Measurements from ENCODE around the gene SSTR3. TPM values are rescaled to one million over a fixed set of nuclear protein-coding genes. Genes with fewer than 3 reads are reported as not detected.

Gene SSTR3
- polyA plus RNA-seq, 1 donor from 2014 or later, result not detected

GRCh38 chr22:37182949-37183245 lies 29.4 kb downstream of the SSTR3 start:
- no peak for TF ChIP-seq MXI1 (conservative IDR thresholded peaks at IDR 0.05; ENCODE audit: poor library complexity, severe bottlenecking)
- no peak for TF ChIP-seq POLR2AphosphoS5 (IDR thresholded peaks at IDR 0.05)
- no peak for TF ChIP-seq TAF1 (IDR thresholded peaks at IDR 0.05; ENCODE audit: low read depth)
- TF ChIP-seq CTCF (IDR thresholded peaks at IDR 0.05; ENCODE audit: poor library complexity, severe bottlenecking), result no peak
- TF ChIP-seq SMC3 (conservative IDR thresholded peaks at IDR 0.05; ENCODE audit: poor library complexity), result no peak
- no peak for TF ChIP-seq RAD21 (conservative IDR thresholded peaks at IDR 0.05)
- TF ChIP-seq REST (IDR thresholded peaks at IDR 0.05; ENCODE audit: borderline replicate concordance), result no peak
- no peak for TF ChIP-seq EZH2 (IDR thresholded peaks at IDR 0.05; ENCODE audit: borderline replicate concordance, insufficient read depth, low read length, poor library complexity, severe bottlenecking)
- TF ChIP-seq EP300 (conservative IDR thresholded peaks at IDR 0.05; ENCODE audit: poor library complexity, severe bottlenecking), result no peak
- no peak overlapping the region for H3K4me2 ChIP-seq (ENCODE audit: low read length)
- no peak overlapping the region for H3K4me3 ChIP-seq (ENCODE audit: low read length)
- no peaks in the 10 kb centered on the region for H3K27me3 ChIP-seq (ENCODE audit: insufficient read depth, low read depth, low read length)
- no peaks in the 10 kb centered on the region for H3K9me3 ChIP-seq (ENCODE audit: low read length)
- H3F3A ChIP-seq (ENCODE audit: insufficient read depth, low read length, poor library complexity, severe bottlenecking), result no peaks in the 10 kb centered on the region
- no peaks in the 10 kb centered on the region for H3K9me2 ChIP-seq (ENCODE audit: insufficient read depth, low read length)
- H4K20me1 ChIP-seq (ENCODE audit: insufficient read depth), result no peaks in the 10 kb centered on the region
- H3K9ac ChIP-seq (ENCODE audit: low read length), result no peak overlapping the region
- H3K27ac ChIP-seq (ENCODE audit: low read length), result no peak overlapping the region
- H3K36me3 ChIP-seq (ENCODE audit: insufficient read depth, low read length), result no peaks in the 10 kb centered on the region
- no peak overlapping the region for H2AFZ ChIP-seq (ENCODE audit: low read depth, low read length)
- H3K79me2 ChIP-seq (replicated peaks; ENCODE audit: insufficient read depth, low read length), result no peaks in the 10 kb centered on the region

- Histone ChIP-seq H3K9me2 (ENCODE audit: insufficient read depth, low read length) (no peaks in the 10 kb centered on the region), H3K36me3 (ENCODE audit: insufficient read depth, low read length) (no peaks in the 10 kb centered on the region), H3F3A (ENCODE audit: insufficient read depth, low read length, poor library complexity, severe bottlenecking) (no peaks in the 10 kb centered on the region), H3K9me3 (ENCODE audit: low read length) (no peaks in the 10 kb centered on the region), H3K27me3 (ENCODE audit: insufficient read depth, low read depth, low read length) (no peaks in the 10 kb centered on the region), H3K9ac (ENCODE audit: low read length) (no peak overlapping the region), H2AFZ (ENCODE audit: low read depth, low read length) (no peak overlapping the region), H3K27ac (ENCODE audit: low read length) (no peak overlapping the region), H3K79me2 (replicated peaks; ENCODE audit: insufficient read depth, low read length) (no peaks in the 10 kb centered on the region), H3K4me3 (ENCODE audit: low read length) (no peak overlapping the region), H4K20me1 (ENCODE audit: insufficient read depth) (no peaks in the 10 kb centered on the region), H3K4me2 (ENCODE audit: low read length) (no peak overlapping the region)
- no peak for TF ChIP-seq MXI1 (conservative IDR thresholded peaks at IDR 0.05; ENCODE audit: poor library complexity, severe bottlenecking)
- no peak for TF ChIP-seq POLR2AphosphoS5 (IDR thresholded peaks at IDR 0.05)
- TF ChIP-seq CTCF (IDR thresholded peaks at IDR 0.05; ENCODE audit: poor library complexity, severe bottlenecking), result no peak
- no peak for TF ChIP-seq SMC3 (conservative IDR thresholded peaks at IDR 0.05; ENCODE audit: poor library complexity)
- no peak for TF ChIP-seq EZH2 (IDR thresholded peaks at IDR 0.05; ENCODE audit: borderline replicate concordance, insufficient read depth, low read length, poor library complexity, severe bottlenecking)
- TF ChIP-seq EP300 (conservative IDR thresholded peaks at IDR 0.05; ENCODE audit: poor library complexity, severe bottlenecking), result no peak
- TF ChIP-seq RAD21 (conservative IDR thresholded peaks at IDR 0.05), result no peak
- TF ChIP-seq REST (IDR thresholded peaks at IDR 0.05; ENCODE audit: borderline replicate concordance), result no peak
- no peak for TF ChIP-seq TAF1 (IDR thresholded peaks at IDR 0.05; ENCODE audit: low read depth)
Observed at GRCh38 chr22:37182101-37182948, 30.0 kb downstream of the SSTR3 start.

Data from neural cell (in vitro differentiated cells).